ENCODE data around the gene ALKBH5.

Gene ALKBH5

GRCh38 chr17:18182110-18182977 is 1.3 kb upstream of the ALKBH5 start (continued):
- TF ChIP-seq PRDM10 (tag by site-specific recombination; IDR thresholded peaks at IDR 0.05) (peak; percentile 64), ZBTB11 (tag by site-specific recombination; conservative IDR thresholded peaks at IDR 0.05; ENCODE audit: low read depth) (0 out of 2 replicates have a peak, but pooled peaks have one; percentile 9), ZNF830 (tag by site-specific recombination; IDR thresholded peaks at IDR 0.05; ENCODE audit: low read depth) (no peak), KLF7 (tag by site-specific recombination; IDR thresholded peaks at IDR 0.05; ENCODE audit: borderline replicate concordance) (0 out of 2 replicates have a peak, but pooled peaks have one; percentile 79), ZNF398 (tag by site-specific recombination; IDR thresholded peaks at IDR 0.05) (peak; percentile 20; the same call in 1 of the 2 replicates), KLF8 (tag by site-specific recombination; IDR thresholded peaks at IDR 0.05) (peak; percentile 74), ZNF561 (tag by site-specific recombination; IDR thresholded peaks at IDR 0.05; ENCODE audit: borderline replicate concordance) (peak; percentile 73; the same call in 1 of the 2 replicates), ZNF692 (tag by site-specific recombination; IDR thresholded peaks at IDR 0.05) (0 out of 2 replicates have a peak, but pooled peaks have one; percentile 14), ZIC2 (tag by site-specific recombination; IDR thresholded peaks at IDR 0.05) (no peak), ZBTB20 (tag by site-specific recombination; IDR thresholded peaks at IDR 0.05) (peak; percentile 74), ZNF600 (tag by site-specific recombination; IDR thresholded peaks at IDR 0.05) (peak; percentile 32; the same call in 1 of the 2 replicates)

GRCh38 chr17:18182978-18183333 is 672 bp upstream of the ALKBH5 start:
- Histone ChIP-seq H3K27ac (ENCODE audit: extremely low read depth, low read depth, low read length) (peak overlapping the region; percentile 94), H3K36me3 (ENCODE audit: control insufficient read depth in 2 of 2, insufficient read depth in 1 of 2, low read length in 2 of 2) (peaks cover 11 to 32% of the 10 kb centered on the region in 2 experiments; a peak in 2 of 3 replicates), H3K4me3 (ENCODE audit: low read depth, low read length) (peak overlapping the region; percentile 59), H3K9me3 (ENCODE audit: control insufficient read depth, insufficient read depth, low read depth, low read length) (no peaks in the 10 kb centered on the region), H3K4me1 (ENCODE audit: control insufficient read depth, insufficient read depth, low read length) (peaks cover 26% of the 10 kb centered on the region)
- POLR2A ChIA-PET = interaction anchor here (0.6 to 3.3 kb wide), 20 partner anchors 10 to 211 kb away, joined by 3 to 24 read pairs (median 4); partner anchors contain the start of genes DRC3 and TOM1L2
- CTCF ChIA-PET = interaction anchor here (0.7 to 3.4 kb wide), 5 partner anchors 11 to 40 kb away, joined by 3 to 20 read pairs (median 4); no protein-coding TSS in a partner anchor
- TF ChIP-seq ZNF26 (tag by site-specific recombination; IDR thresholded peaks at IDR 0.05) = no peak
- no peak for TF ChIP-seq ZNF670 (tag by site-specific recombination; IDR thresholded peaks at IDR 0.05; ENCODE audit: low read depth)
- TF ChIP-seq ZIC2 (tag by site-specific recombination; IDR thresholded peaks at IDR 0.05) = no peak
- TF ChIP-seq YY1 (tag by site-specific recombination; IDR thresholded peaks at IDR 0.05) = 0 out of 2 replicates have a peak, but pooled peaks have one; percentile 15
- no peak for TF ChIP-seq ZNF404 (tag by site-specific recombination; IDR thresholded peaks at IDR 0.05)
- peak; percentile 7 for TF ChIP-seq ZNF561 (tag by site-specific recombination; IDR thresholded peaks at IDR 0.05; ENCODE audit: borderline replicate concordance)
- TF ChIP-seq ZBTB7A (tag by site-specific recombination; IDR thresholded peaks at IDR 0.05; ENCODE audit: low read depth) = 0 out of 2 replicates have a peak, but pooled peaks have one; percentile 67
- TF ChIP-seq ZBTB8A (tag by site-specific recombination; IDR thresholded peaks at IDR 0.05) = peak; percentile 88; the same call in 1 of the 2 replicates
- TF ChIP-seq ZFP3 (tag by site-specific recombination; IDR thresholded peaks at IDR 0.05; ENCODE audit: low read depth) = no peak
- TF ChIP-seq ZNF664 (tag by site-specific recombination; IDR thresholded peaks at IDR 0.05) = no peak
- 0 out of 2 replicates have a peak, but pooled peaks have one; percentile 41 for TF ChIP-seq ZFP69B (tag by site-specific recombination; IDR thresholded peaks at IDR 0.05)
- no peak; the same call in 1 of the 2 replicates for TF ChIP-seq ZNF146 (tag by site-specific recombination; IDR thresholded peaks at IDR 0.05)
- TF ChIP-seq BCL11B (tag by site-specific recombination; IDR thresholded peaks at IDR 0.05; ENCODE audit: low read depth) = no peak

Measured in HEK293 (cell line).